Spinal cord (tissue), 10 donors: ENCODE measurements around the gene UBA5. TPM values are rescaled to one million over a fixed set of nuclear protein-coding genes. Genes with fewer than 3 reads are reported as not detected.
A peak's percentile ranks its signal among the peaks of the same experiment; 100 is the strongest.

ENCODE experiments used
- DNase-seq, 6 donors: peaks; one replicate each; pipeline versions ENCODE4 v3.0.0 to v3.0.0-alpha.2; 2013 to 2015; ENCODE audit warnings: low spot score in 6 of 6, low read depth in 4 of 6
- H3K27ac ChIP-seq: one replicate; pipeline ENCODE4 v1.5.1; 2013; ENCODE audit warnings: low read depth, low read length, control low read depth
- H3K27me3 ChIP-seq: one replicate; pipeline ENCODE4 v1.6.1; 2013; ENCODE audit warnings: low read length; ENCODE audit not compliant: control insufficient read depth, insufficient read depth
- H3K36me3 ChIP-seq: one replicate; pipeline ENCODE4 v1.6.1; 2013; ENCODE audit warnings: low read length; ENCODE audit not compliant: control insufficient read depth, insufficient read depth
- H3K4me1 ChIP-seq: one replicate; pipeline ENCODE4 v1.6.1; 2013; ENCODE audit warnings: low read length; ENCODE audit not compliant: control insufficient read depth, insufficient read depth
- H3K4me3 ChIP-seq: one replicate; pipeline ENCODE4 v1.5.1; 2013; ENCODE audit warnings: low read depth, low read length, control low read depth
- H3K9me3 ChIP-seq: one replicate; pipeline ENCODE4 v1.6.1; 2013; ENCODE audit warnings: low read length; ENCODE audit not compliant: control insufficient read depth, insufficient read depth
- WGBS: methylation state at CpG from one replicate; pipeline ENCODE4 v1.1.5; 2013; ENCODE audit warnings: missing lambda C conversion rate; ENCODE audit not compliant: insufficient coverage; 5-methylcytosine and 5-hydroxymethylcytosine counted together
- polyA plus RNA-seq, 2 donors: library from polyadenylated mRNA; unstranded; fragments of 120-200 nt; gene quantifications; one replicate each; pipeline ENCODE4 v1.2.1, GENCODE V29; 2013; ENCODE audit not compliant: insufficient read length in 2 of 2
- total RNA-seq, 2 donors: library from RNA; depleted of rRNA in 1 of 2; stranded (reverse); fragments of 120-200 nt in 1 of 2; fragments of >200 nt in 1 of 2; gene quantifications; one replicate each; pipeline versions ENCODE4 v1.2.3 to v1.2.4, GENCODE V29; 2013 to 2014
- donor health status: healthy.

The UBA5 gene
- total and polyA plus RNA-seq, 4 donors = 44.5 to 79.2 (median 57.2) TPM

DNA sequence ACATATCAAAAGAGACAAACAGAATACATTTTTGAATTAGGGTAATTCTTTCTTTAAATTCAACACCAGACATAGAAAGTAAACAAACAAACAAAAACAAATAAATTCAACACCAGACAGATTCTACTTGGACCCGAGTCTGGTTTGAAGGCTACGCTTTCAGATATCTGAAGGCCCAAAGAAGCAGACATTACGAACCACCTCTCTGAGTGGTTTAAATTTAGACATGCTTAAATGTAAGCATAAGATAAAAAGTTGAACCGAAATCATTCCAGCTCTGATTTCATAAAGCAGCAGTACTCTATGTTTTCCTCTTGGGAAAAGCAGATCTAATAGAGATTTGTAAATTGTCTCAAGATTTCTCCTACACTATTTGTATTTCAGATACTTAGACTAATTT lies 29.9 kb downstream of the UBA5 start:
- Histone ChIP-seq H3K4me1 (no peaks in the 10 kb centered on the region), H3K36me3 (peaks cover 10% of the 10 kb centered on the region), H3K27me3 (no peaks in the 10 kb centered on the region), H3K9me3 (no peaks in the 10 kb centered on the region), H3K4me3 (no peak overlapping the region), H3K27ac (no peak overlapping the region)
- WGBS = no CpG with 5 or more reads among the region's 4 CpGs
- no peak for DNase-seq

DNA sequence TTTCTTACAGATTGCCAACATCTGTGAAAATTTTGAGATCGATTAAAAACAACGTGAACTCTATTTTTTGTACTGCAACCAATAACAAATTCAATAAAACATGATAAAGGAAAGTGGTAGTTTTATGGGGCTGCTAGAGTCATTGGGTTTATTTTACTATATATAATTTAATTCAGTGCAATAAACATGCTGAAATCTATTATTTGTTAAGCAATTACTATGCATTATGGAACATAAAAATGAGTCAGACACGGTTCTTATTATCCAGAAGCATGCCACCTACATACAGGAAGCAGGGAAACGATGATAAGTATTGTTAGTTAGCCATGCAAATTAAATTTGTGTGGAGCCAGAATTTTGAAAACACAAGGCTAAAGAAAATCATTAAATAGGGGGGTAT lies 34.9 kb downstream of the UBA5 start:
- no CpG with 5 or more reads among the region's 4 CpGs for WGBS
- H3K36me3 ChIP-seq = peaks cover 14% of the 10 kb centered on the region
- H3K9me3 ChIP-seq = no peaks in the 10 kb centered on the region
- H3K4me3 ChIP-seq = no peak overlapping the region
- DNase-seq = peak in 1 of 6 donors; percentile 59
- H3K27ac ChIP-seq = no peak overlapping the region
- H3K4me1 ChIP-seq = no peaks in the 10 kb centered on the region
- H3K27me3 ChIP-seq = no peaks in the 10 kb centered on the region

DNA sequence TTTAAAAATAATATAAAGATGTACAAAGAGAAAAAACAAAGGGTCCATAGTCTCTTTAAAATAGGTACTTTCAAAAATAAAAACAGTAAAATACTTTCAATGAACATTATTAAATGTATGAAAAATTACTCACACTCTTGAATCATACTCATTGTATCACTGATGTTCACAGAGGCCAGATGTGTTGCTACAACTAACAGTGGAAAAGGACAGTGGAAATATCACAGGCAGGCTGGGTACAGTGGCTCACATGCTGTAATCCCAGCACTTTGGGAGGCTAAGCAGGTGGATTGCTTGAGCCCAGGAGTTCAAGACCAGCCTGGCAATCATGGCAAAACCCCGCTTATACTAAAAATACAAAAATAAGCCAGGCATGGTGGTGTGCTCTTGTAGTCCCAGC lies 35.3 kb downstream of the UBA5 start:
- no peak overlapping the region for H3K27ac ChIP-seq
- no peaks in the 10 kb centered on the region for H3K4me1 ChIP-seq
- DNase-seq = no peak
- H3K9me3 ChIP-seq = no peaks in the 10 kb centered on the region
- WGBS = no CpG with 5 or more reads among the region's 1 CpG
- no peaks in the 10 kb centered on the region for H3K27me3 ChIP-seq
- no peak overlapping the region for H3K4me3 ChIP-seq
- H3K36me3 ChIP-seq = peaks cover 14% of the 10 kb centered on the region

DNA sequence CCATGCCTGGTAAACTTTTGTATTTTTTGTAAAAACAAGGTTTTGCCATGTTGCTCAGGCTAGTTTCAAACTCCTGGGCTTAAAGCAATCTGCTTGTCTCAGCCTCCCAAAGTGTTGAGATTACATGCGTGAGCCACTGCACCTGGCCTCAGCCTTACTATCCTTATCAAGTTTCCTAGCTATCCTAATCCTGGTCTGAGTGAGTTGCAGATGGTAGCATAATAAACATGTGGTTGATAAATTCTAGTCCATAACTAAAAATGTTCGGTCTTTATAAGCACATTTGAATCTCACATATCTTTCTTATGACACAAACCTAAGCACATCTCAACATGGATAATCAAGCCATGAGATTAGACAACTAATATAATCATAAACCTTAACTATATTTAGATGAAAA lies 43.6 kb downstream of the UBA5 start:
- Histone ChIP-seq H3K9me3 (no peaks in the 10 kb centered on the region), H3K4me3 (no peak overlapping the region), H3K36me3 (peaks cover 10% of the 10 kb centered on the region), H3K27ac (no peak overlapping the region), H3K27me3 (no peaks in the 10 kb centered on the region), H3K4me1 (no peaks in the 10 kb centered on the region)
- WGBS = no CpG with 5 or more reads among the region's 2 CpGs
- DNase-seq = no peak

DNA sequence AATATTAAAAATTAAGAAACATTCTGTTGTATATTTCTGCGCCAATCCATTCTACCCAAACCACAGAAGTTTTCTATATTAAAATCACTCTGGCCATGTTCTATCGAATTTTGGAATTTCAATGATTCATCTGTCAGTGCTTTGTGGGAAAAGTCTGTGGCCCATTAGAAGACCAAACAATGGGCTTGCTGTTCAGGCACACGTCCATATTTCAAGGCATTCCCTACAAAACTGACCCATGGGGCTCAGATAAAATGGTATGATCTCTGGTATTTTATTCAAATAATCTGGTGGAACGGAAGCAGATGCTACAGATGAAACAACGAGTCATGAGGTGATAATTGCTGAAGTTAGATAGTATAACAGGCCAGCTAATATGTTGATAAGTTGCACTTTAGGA lies 49.6 kb downstream of the UBA5 start:
- Histone ChIP-seq H3K4me3 (no peak overlapping the region), H3K27ac (no peak overlapping the region), H3K27me3 (no peaks in the 10 kb centered on the region), H3K36me3 (peaks cover 3% of the 10 kb centered on the region), H3K4me1 (no peaks in the 10 kb centered on the region), H3K9me3 (no peaks in the 10 kb centered on the region)
- DNase-seq = no peak
- 87% methylated on average over 2 of the region's 5 CpGs for WGBS

DNA sequence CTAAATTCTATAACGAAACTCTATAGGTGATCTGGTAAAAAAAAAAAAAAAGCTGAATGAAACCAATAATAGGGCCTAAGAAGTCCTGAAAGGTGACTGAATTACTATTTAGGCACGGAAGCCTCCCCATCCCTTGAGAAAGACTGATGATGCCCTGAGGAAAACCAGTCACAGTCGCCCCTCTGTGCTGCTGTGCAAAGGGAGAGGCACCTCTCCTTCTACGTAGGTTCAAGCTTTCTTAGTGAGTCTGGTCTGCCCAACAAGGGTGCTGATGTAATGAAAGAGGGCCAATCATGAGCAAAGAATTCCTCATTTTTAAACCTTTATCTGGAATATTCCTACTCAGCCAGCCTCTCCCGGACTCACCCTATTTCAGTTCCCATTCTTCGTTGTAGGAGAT lies 50.2 kb downstream of the UBA5 start:
- DNase-seq = no peak
- WGBS = 91% methylated on average over 2 of the region's 6 CpGs
- peaks cover 3% of the 10 kb centered on the region for H3K36me3 ChIP-seq
- H3K4me1 ChIP-seq = no peaks in the 10 kb centered on the region
- no peaks in the 10 kb centered on the region for H3K27me3 ChIP-seq
- no peak overlapping the region for H3K4me3 ChIP-seq
- no peaks in the 10 kb centered on the region for H3K9me3 ChIP-seq
- no peak overlapping the region for H3K27ac ChIP-seq

DNA sequence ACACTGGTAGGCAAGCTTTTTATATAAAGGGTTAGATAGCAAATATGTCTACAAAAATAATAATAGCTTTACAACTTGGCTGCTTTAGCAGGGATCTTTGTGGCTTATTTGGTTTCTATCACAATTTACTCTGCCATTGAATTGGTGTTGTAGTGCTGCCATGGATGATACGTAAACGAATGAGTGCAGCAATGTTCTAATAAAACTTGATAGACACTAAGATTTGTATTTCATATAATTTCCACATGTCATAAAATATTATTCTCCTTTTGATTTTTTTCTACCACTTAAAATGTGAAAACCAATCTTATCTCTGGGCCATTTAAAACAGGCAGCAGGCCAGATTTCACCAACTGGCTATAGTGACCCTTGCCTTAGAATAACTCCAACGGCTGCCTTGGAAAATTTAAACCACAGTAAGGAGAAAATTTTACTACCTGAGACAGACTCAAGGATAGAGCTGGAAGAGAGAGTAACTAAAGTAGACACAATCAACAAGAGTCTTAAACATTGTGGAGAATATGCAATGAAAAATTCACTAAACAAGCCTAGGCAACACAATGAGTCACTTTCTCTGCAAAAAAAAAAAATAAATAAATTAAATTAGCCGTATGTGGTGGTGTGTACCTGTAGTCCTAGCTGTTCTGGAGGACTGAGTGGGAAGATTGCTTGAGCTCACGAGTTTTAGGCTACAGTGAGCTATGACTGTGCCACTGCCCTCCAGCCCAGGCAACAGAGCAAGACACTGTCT lies 54.0 kb downstream of the UBA5 start:
- H3K27me3 ChIP-seq = no peaks in the 10 kb centered on the region
- no peak overlapping the region for H3K4me3 ChIP-seq
- no CpG with 5 or more reads among the region's 5 CpGs for WGBS
- no peaks in the 10 kb centered on the region for H3K9me3 ChIP-seq
- no peaks in the 10 kb centered on the region for H3K4me1 ChIP-seq
- DNase-seq = no peak
- H3K36me3 ChIP-seq = no peaks in the 10 kb centered on the region
- no peak overlapping the region for H3K27ac ChIP-seq

DNA sequence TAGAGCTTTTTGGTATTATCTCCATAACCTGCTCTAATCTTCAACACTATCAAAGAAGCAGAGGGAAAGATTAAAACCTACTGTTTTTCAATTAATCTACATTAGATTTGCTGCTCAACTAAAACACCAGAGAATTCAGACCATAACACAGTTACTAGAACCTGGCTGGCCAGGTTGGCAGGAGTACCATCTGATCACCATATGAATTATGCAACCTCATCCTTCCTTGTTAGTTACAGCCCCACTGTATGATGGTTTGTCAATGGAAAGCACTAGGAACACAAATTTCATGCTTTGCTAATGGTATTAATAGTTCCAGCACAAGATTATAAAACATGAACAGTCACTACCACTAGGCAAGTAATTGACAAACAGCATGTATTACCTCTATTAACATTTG lies 56.2 kb downstream of the UBA5 start:
- peaks cover 7% of the 10 kb centered on the region for H3K4me1 ChIP-seq
- no peaks in the 10 kb centered on the region for H3K27me3 ChIP-seq
- no peak for DNase-seq
- H3K36me3 ChIP-seq = no peaks in the 10 kb centered on the region
- no peaks in the 10 kb centered on the region for H3K9me3 ChIP-seq
- no peak overlapping the region for H3K4me3 ChIP-seq
- H3K27ac ChIP-seq = no peak overlapping the region

DNA sequence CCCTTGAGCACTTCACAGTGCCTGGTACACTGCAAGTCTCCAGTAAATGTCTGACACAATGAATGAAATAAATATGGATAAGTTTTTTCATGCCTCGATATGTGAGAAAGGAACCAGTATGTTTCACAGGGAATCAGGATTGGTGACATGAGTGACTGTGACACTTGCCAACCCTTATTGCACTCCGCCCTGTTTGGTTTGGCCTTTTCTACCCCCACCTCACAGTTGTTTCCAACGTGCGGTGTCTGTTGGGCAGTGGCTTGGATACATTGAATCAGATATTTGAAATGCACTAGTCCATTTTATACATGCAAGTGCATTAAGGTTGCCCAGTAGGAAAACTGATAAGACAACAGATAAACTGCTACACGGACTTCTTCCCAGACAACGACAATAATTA lies 60.1 kb downstream of the UBA5 start:
- Histone ChIP-seq H3K4me1 (peaks cover 11% of the 10 kb centered on the region), H3K9me3 (no peaks in the 10 kb centered on the region), H3K27ac (no peak overlapping the region), H3K27me3 (no peaks in the 10 kb centered on the region), H3K36me3 (no peaks in the 10 kb centered on the region), H3K4me3 (no peak overlapping the region)
- WGBS = no CpG with 5 or more reads among the region's 6 CpGs
- DNase-seq = peak in 1 of 6 donors; percentile 15

DNA sequence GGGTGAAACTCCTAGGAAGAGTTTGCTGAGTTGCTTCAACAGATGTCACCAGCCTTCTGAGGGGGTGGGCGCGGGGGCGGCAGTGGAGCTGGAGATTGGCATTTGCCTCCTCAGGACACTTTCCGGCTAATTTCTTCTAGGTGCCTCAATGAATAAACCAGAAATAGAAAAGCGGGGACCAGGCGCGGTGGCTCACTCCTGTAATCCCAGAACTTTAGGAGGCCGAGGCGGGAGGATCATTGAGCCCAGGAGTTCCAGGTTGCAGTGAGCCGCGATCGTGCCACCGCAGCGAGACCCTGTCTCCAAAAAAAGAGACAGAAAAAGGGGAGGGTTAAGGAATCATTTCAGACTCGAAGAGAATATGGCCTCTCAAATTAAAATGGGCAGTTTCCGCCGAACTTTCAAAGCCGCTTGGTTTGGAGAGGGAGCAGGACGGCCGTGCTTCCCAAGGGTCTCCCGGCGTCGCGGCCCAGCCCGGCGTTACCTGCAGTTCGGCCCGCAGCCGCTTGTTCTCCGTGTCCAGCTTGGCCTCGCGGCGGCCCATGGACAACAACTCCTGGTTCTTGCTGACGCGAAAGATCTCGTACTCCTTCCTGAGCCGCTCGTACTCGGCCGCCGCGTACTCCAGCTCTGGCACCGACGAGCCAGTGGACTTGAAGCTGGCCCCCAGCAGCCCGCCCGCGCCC lies 61.5 kb downstream of the UBA5 start:
- peaks cover 11% of the 10 kb centered on the region for H3K4me1 ChIP-seq
- peak overlapping the region; percentile 49 for H3K4me3 ChIP-seq
- H3K27me3 ChIP-seq = no peaks in the 10 kb centered on the region
- 6% methylated on average over 47 of the region's 47 CpGs for WGBS
- no peaks in the 10 kb centered on the region for H3K36me3 ChIP-seq
- no peaks in the 10 kb centered on the region for H3K9me3 ChIP-seq
- H3K27ac ChIP-seq = peak overlapping the region; percentile 85
- DNase-seq = peak in 5 of 6 donors; percentile 19 to 80 (median 36)
